Neural progenitor cell (in vitro differentiated cells): Measurements from ENCODE around the gene COL26A1. TPM values are rescaled to one million over a fixed set of nuclear protein-coding genes. Genes with fewer than 3 reads are reported as not detected.

Experiments
- DNase-seq: peaks from one replicate; pipeline ENCODE4 v3.0.0-alpha.2; 2016; ENCODE audit warnings: low spot score
- H2AFZ ChIP-seq: fragments of 200-600 bp; sonication (generic); replicated peaks from 2 replicates; pipeline ENCODE4 v1.6.1; 2016; ENCODE audit warnings: antibody characterized with exemption
- H3F3A ChIP-seq: fragments of 200-600 bp; sonication (generic); 2 replicates; pipeline ENCODE4 v1.6.1; 2016; ENCODE audit warnings: antibody characterized with exemption, low read depth
- H3K27ac ChIP-seq: fragments of 200-600 bp; sonication (generic); 2 replicates; pipeline ENCODE4 v1.5.1; 2016; ENCODE audit warnings: mild to moderate bottlenecking
- H3K27me3 ChIP-seq: fragments of 200-600 bp; sonication (generic); 2 replicates; pipeline ENCODE4 v1.6.1; 2016; ENCODE audit warnings: mild to moderate bottlenecking, moderate library complexity
- H3K36me3 ChIP-seq: fragments of 200-600 bp; sonication (generic); 2 replicates; pipeline ENCODE4 v1.5.1; 2016
- H3K4me1 ChIP-seq: fragments of 200-600 bp; sonication (generic); 2 replicates; pipeline ENCODE4 v1.6.1; 2016; ENCODE audit warnings: mixed run types
- H3K4me2 ChIP-seq: fragments of 200-600 bp; sonication (generic); 2 replicates; pipeline ENCODE4 v1.6.1; 2016
- H3K4me3 ChIP-seq: fragments of 200-600 bp; sonication (generic); 2 replicates; pipeline ENCODE4 v1.5.1; 2016
- H3K79me2 ChIP-seq: fragments of 200-600 bp; sonication (generic); 2 replicates; pipeline ENCODE4 v1.6.1; 2016; ENCODE audit warnings: low read depth
- H3K9ac ChIP-seq: fragments of 200-600 bp; sonication (generic); 2 replicates; pipeline ENCODE4 v1.6.1; 2016
- H3K9me3 ChIP-seq: fragments of 200-600 bp; sonication (generic); 2 replicates; pipeline ENCODE4 v1.5.1; 2016; ENCODE audit warnings: low read depth
- H4K20me1 ChIP-seq: fragments of 200-600 bp; sonication (generic); 2 replicates; pipeline ENCODE4 v1.6.1; 2016; ENCODE audit warnings: low read depth
- H3K27ac Mint-ChIP-seq: 3 replicates; pipeline ENCODE4 v1.8.0; 2021; ENCODE audit warnings: mixed read lengths
- H3K27me3 Mint-ChIP-seq: 2 replicates; pipeline ENCODE4 v1.8.0; 2022; ENCODE audit warnings: low read depth, mild to moderate bottlenecking, inconsistent platforms, moderate library complexity, mixed read lengths; ENCODE audit not compliant: insufficient read depth
- H3K36me3 Mint-ChIP-seq: 3 replicates; pipeline ENCODE4 v1.8.0; 2021; ENCODE audit warnings: mixed read lengths
- H3K4me1 Mint-ChIP-seq: 3 replicates; pipeline ENCODE4 v1.8.0; 2021; ENCODE audit warnings: mixed read lengths
- H3K4me3 Mint-ChIP-seq: 3 replicates; pipeline ENCODE4 v1.8.0; 2021; ENCODE audit warnings: mild to moderate bottlenecking, moderate library complexity, mixed read lengths
- H3K9me3 Mint-ChIP-seq: 3 replicates; pipeline ENCODE4 v1.8.0; 2020; ENCODE audit warnings: mixed read lengths
- CTCF ChIP-seq: fragments of 200-600 bp; sonication (generic); IDR thresholded peaks from 2 replicates; pipeline ENCODE4 v1.5.1; 2017; ENCODE audit warnings: antibody characterized with exemption, mild to moderate bottlenecking
- EZH2 ChIP-seq: fragments of 200-600 bp; sonication (generic); IDR thresholded peaks from 2 replicates; pipeline ENCODE4 v1.6.1; 2017; ENCODE audit warnings: antibody characterized with exemption, mild to moderate bottlenecking, moderate library complexity
- EZH2phosphoT487 ChIP-seq: fragments of 200-600 bp; sonication (generic); IDR thresholded peaks from 2 replicates; pipeline ENCODE4 v1.6.1; 2017; ENCODE audit warnings: antibody characterized with exemption
- total RNA-seq: library from RNA; depleted of rRNA; stranded (reverse); fragments of >200 nt; gene quantifications from 2 replicates; pipeline ENCODE4 v1.2.3, GENCODE V29; 2015; ENCODE audit warnings: low replicate concordance

Gene COL26A1
- total RNA-seq, 1 donor from 2014 or later = 26.7 TPM

GRCh38 chr7:101386177-101386557, 23.5 kb downstream of the COL26A1 start:
- H3K4me1 ChIP-seq = peaks cover 28% of the 10 kb centered on the region
- peaks cover 35% of the 10 kb centered on the region for H3F3A ChIP-seq
- H4K20me1 ChIP-seq = peaks cover 10% of the 10 kb centered on the region
- H3K36me3 ChIP-seq = no peaks in the 10 kb centered on the region
- Mint-ChIP-seq H3K27ac (peak overlapping the region; percentile 97), H3K36me3 (peaks cover 8% of the 10 kb centered on the region), H3K4me1 (peaks cover 39% of the 10 kb centered on the region), H3K27me3 (peaks cover 4% of the 10 kb centered on the region), H3K9me3 (peaks cover 6% of the 10 kb centered on the region), H3K4me3 (peak overlapping the region; percentile 66)
- no peak overlapping the region for H2AFZ ChIP-seq
- H3K27me3 ChIP-seq = no peaks in the 10 kb centered on the region
- TF ChIP-seq EZH2phosphoT487 = no peak
- TF ChIP-seq CTCF = no peak
- no peak for TF ChIP-seq EZH2
- H3K4me2 ChIP-seq = peak overlapping the region; percentile 38
- H3K27ac ChIP-seq = peak overlapping the region; percentile 77
- H3K9ac ChIP-seq = no peak overlapping the region
- no peak overlapping the region for H3K4me3 ChIP-seq
- H3K79me2 ChIP-seq = peaks cover 31% of the 10 kb centered on the region
- peaks cover 9% of the 10 kb centered on the region for H3K9me3 ChIP-seq
- DNase-seq = no peak

GRCh38 chr7:101386558-101387231, 24.0 kb downstream of the COL26A1 start:
- Mint-ChIP-seq H3K27ac (peak overlapping the region; percentile 97), H3K36me3 (peaks cover 4% of the 10 kb centered on the region), H3K9me3 (peaks cover under 1% of the 10 kb centered on the region), H3K4me3 (peak overlapping the region; percentile 66), H3K27me3 (peaks cover 4% of the 10 kb centered on the region), H3K4me1 (peaks cover 42% of the 10 kb centered on the region)
- Histone ChIP-seq H3K9me3 (peaks cover 4% of the 10 kb centered on the region), H3K4me1 (peaks cover 34% of the 10 kb centered on the region), H3K27me3 (no peaks in the 10 kb centered on the region), H3K4me2 (peak overlapping the region; percentile 38), H3K27ac (peak overlapping the region; percentile 77), H4K20me1 (peaks cover 10% of the 10 kb centered on the region), H3K79me2 (peaks cover 26% of the 10 kb centered on the region), H3F3A (peaks cover 40% of the 10 kb centered on the region), H2AFZ (no peak overlapping the region), H3K4me3 (no peak overlapping the region), H3K9ac (no peak overlapping the region), H3K36me3 (no peaks in the 10 kb centered on the region)
- DNase-seq = peak; percentile 82
- TF ChIP-seq CTCF (no peak), EZH2 (no peak), EZH2phosphoT487 (no peak)

- Histone ChIP-seq H3K4me2 (peak overlapping the region; percentile 60), H3K36me3 (no peaks in the 10 kb centered on the region), H3K4me1 (peaks cover 42% of the 10 kb centered on the region), H3K9me3 (no peaks in the 10 kb centered on the region), H4K20me1 (peaks cover 10% of the 10 kb centered on the region), H3K27ac (peak overlapping the region; percentile 56), H3K27me3 (no peaks in the 10 kb centered on the region), H3F3A (peaks cover 51% of the 10 kb centered on the region), H2AFZ (no peak overlapping the region), H3K79me2 (peaks cover 26% of the 10 kb centered on the region), H3K9ac (no peak overlapping the region), H3K4me3 (no peak overlapping the region)
- Mint-ChIP-seq H3K4me1 (peaks cover 59% of the 10 kb centered on the region), H3K4me3 (peak overlapping the region; percentile 65), H3K36me3 (no peaks in the 10 kb centered on the region), H3K27me3 (peaks cover 3% of the 10 kb centered on the region), H3K9me3 (no peaks in the 10 kb centered on the region), H3K27ac (peak overlapping the region; percentile 98)
- peak; percentile 88 for DNase-seq
- no peak for TF ChIP-seq CTCF
- TF ChIP-seq EZH2phosphoT487 = no peak
- TF ChIP-seq EZH2 = no peak
Measured at GRCh38 chr7:101390901-101391301, 28.2 kb downstream of the COL26A1 start.
